ENCODE measurements around the gene TMEM151B.

DNA sequence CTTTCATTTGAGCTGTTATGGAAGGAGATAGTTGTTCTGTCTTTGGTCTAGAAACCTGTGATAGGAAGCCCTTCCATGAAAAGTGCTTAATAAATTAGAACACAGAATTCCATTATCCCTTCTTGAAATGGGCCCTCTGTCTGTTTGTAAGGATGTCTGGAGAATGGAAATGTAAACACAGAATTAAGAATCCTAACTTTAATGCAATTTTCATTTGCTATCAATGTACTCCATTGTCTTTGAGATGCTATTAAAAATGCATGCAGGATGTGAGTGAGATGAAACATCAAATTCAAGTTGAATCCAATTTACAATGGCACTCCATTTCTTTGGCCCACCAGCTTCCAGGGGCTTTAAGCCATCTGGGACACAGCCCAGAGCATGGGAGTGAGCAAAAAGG is 56.8 kb downstream of the TMEM151B start:
- TF ChIP-seq, protein P1, sequence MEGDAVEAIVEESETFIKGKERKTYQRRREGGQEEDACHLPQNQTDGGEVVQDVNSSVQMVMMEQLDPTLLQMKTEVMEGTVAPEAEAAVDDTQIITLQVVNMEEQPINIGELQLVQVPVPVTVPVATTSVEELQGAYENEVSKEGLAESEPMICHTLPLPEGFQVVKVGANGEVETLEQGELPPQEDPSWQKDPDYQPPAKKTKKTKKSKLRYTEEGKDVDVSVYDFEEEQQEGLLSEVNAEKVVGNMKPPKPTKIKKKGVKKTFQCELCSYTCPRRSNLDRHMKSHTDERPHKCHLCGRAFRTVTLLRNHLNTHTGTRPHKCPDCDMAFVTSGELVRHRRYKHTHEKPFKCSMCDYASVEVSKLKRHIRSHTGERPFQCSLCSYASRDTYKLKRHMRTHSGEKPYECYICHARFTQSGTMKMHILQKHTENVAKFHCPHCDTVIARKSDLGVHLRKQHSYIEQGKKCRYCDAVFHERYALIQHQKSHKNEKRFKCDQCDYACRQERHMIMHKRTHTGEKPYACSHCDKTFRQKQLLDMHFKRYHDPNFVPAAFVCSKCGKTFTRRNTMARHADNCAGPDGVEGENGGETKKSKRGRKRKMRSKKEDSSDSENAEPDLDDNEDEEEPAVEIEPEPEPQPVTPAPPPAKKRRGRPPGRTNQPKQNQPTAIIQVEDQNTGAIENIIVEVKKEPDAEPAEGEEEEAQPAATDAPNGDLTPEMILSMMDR (IDR thresholded peaks at IDR 0.05), result no peak
- no peak for TF ChIP-seq POLR2A (IDR thresholded peaks at IDR 0.05)
- TF ChIP-seq POLR2AphosphoS5 (IDR thresholded peaks at IDR 0.05), result no peak
- no peak for TF ChIP-seq EP300 (IDR thresholded peaks at IDR 0.05)
